HG03103 (cell line): ENCODE results near the gene MID1.

Experiments
- ATAC-seq: cut with Tn5 transposase; IDR thresholded peaks from one replicate; pipeline ENCODE4 v1.9.1; 2021; ENCODE audit warnings: low read depth; ENCODE audit not compliant: unreplicated experiment

Gene MID1

DNA sequence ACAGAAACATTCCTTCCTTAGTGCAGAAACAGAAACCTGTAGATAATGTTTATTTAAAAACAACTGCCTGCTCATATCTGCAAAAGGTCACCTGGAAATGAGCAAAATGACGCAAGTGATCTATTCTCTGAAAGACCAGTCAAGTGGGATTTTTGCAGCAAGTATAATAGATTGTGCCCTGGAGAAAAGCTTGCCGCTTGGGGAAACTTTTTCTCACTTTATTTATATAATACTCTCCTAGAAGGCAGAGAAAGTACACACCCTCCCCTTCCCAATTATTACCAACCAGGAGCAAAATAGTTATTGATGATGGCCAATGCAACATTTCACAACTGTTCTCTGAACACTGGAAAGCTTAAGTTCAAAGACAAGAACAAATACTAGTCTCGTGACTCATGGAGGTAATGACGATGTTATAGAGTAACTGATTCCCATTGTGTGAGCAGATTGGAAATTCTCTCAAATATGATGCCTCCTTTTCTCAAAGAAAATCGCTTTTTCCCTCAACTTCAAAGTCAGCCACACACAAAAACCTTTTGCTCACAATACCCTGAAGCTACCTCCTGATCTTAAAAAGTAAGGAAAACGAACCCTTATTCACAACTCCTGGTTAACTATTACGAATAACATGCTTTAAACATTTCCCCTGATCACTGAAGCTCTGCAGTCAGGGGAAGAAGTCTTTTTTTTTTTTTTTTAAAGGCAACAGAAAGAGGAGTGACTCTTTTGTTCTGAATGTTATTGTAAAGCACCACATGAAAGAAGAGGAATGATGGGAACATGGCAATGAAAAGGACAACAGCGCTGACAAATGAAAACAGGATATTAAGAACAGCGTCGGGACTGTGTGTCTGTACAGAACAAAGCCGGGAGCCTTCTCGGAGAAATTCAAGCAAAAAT is 41.0 kb downstream of the MID1 start:
- no peak for ATAC-seq

DNA sequence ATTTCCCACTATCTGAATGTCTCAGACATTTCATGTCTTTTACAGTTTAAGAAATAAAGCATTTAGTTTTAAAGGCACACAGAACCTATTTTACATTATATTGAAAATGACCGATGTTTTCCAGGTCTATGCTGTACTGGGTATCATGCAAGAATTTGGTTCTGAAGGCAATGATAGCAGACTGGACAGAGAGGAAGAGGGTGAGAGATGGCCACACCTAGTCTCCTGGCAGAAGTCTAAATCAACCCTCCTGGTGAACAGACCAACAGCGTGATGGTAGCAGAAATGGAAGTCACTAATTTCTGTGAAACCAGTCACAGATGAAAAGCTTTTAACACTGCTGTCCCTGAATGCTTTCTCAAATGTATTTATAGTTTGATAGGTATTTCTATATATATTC is 41.9 kb downstream of the MID1 start:
- ATAC-seq: no peak

DNA sequence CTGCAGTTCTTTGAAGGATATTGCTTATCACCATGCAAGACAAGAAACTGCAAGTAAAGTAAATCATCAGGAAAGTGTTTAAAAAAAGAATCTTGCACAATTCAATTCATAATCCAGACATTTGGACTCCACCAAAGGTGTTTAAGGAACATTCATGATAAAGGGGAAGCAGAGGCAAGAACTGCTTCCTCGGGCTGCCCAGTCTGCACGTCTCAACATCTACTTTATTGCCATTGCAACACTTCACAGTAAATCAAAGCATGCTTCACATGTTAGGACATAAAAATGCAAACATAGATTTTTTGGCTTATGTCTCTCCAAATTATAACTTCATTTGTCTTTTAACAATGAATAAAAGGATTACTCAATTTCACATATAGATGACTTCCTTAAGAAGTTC is 42.5 kb downstream of the MID1 start:
- no peak for ATAC-seq

DNA sequence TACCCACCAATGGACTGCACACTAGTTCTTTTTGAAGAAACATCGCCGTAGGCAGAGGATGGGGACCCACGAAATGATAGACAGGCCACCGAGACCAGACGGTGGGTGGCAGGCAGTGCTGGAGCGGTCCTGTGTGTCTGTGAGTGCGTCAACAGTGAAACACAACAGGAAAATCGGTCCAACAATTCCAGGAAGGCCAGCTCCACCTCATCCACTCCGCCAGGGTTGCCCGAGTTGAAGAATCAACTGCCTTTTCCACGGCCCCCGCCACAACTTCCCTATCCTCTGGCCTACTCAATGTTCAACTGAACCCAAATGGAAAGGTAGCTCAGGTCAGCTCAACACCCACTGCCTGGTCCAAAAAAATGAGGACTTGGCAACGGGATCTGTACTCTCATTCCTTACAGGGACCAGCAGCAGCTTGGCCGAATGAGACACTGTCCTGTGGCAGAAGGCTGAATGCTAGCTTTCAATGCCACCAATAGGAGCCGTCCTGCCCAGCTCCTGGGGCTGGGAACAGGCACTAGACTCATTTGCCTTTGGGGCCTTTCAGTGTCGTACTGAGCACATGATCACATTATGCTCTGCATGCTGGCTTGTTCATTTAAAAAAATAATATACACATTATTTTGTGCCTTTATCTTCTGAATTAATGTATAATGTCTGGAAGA is 43.5 kb downstream of the MID1 start:
- no peak for ATAC-seq

DNA sequence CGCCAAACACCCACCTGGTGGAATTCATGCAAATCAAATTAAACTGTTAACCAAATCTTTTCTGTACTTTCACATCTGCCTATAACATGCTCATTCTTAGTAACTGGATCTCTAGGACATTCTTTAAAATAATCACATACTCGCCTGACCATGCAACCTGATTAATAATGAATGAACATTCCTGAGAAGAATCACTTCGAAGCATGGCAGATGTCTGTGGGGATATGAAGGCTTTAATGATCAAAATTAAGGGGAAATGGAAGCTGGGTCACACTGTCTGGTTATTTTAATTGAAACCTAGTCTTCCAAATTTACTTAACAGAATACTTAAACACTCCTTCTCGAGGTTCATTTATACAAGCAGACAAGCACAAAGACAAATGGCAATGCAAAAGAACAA is 44.2 kb downstream of the MID1 start:
- no peak for ATAC-seq

DNA sequence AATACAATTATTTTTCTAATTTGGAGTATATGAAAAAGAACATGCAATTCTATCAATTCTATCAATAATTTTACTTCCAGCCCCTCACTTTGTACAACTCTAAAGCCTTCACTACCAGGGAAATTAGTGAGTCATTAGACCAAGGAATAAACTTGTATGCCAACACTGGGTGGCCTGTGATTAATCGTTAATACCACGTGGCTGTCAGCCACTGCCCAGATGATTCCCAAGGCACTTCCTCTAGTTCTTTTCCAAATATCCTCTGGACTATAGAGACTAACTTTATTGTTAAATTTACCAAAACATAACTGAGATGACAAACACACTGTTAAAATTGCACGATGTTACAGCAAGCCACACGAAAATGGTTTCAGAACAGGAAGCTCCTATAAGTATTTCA is 45.7 kb downstream of the MID1 start:
- ATAC-seq: no peak

DNA sequence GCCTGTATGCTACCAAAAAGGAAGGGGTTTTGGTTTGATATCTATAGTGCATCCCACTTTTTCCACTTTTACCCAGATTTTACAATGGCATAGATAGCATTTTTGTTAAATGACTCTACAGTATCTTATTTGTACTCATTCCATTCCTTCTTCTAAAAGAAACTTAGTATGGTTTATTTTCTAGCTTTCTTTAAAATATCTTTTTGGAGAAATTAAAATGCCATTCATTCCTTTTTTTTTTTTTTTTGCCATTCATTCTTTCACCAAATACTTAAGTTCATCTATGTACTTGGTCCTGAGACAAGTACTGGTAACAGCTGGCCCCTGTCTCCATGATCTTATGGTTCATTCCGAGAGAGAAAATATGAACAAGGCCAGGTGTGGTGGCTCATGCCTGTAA is 49.1 kb downstream of the MID1 start:
- ATAC-seq: no peak

DNA sequence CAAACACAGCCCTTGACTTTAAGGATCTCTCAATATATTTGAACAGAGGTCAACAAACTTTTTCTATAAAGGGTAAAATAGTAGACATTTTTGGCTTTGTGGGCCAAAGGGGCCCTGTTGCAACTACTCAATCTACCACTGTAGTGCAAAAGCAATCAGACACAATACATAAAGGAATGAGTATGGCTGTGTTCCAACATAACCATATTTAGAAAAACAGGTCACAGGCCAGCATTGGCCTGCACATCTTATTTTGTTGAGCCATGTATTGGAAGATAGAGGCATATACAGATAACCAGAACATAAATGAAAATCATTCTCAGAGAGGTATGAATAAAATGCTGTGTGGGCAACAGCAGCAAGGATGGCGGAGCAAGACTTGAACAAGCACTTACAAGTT is 49.8 kb downstream of the MID1 start:
- no peak for ATAC-seq

DNA sequence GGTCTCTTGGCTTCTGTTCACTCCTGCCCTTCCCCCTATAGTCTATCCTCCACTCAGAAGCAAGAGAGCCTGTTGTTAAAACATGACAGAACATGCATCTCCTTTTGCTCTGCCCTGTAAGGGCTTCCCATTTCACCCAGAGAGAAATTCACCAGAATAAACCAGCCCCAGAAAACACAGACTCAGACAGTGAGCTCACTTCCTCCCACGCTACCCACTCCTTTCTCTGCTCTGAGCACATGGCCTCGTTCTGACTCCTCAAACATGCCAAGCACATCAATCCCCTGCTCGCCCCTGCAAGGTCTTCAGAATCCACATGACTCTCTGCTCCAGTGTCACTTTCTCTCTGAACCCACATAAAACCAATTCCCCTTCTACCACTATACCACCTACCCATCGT is 50.4 kb downstream of the MID1 start:
- ATAC-seq: no peak

DNA sequence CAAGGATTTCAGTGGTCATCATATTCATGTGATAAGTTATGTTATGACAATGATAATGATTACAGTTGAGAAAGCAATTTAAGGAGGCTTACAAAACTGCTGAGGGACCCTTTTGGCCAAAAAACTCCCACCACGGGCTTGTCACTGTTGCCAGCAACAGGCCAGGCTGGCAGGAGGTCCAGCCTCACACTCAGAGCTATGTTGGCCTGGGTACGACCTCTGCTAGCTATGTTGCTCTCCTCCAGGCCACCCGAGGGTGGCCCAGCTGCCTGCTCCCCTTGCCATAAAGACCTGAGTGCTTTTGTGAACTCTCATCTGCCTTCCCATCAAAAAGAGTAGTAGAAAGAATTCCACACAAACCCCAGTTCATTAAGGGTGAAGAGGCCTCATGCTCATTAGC is 52.0 kb downstream of the MID1 start:
- ATAC-seq: no peak

DNA sequence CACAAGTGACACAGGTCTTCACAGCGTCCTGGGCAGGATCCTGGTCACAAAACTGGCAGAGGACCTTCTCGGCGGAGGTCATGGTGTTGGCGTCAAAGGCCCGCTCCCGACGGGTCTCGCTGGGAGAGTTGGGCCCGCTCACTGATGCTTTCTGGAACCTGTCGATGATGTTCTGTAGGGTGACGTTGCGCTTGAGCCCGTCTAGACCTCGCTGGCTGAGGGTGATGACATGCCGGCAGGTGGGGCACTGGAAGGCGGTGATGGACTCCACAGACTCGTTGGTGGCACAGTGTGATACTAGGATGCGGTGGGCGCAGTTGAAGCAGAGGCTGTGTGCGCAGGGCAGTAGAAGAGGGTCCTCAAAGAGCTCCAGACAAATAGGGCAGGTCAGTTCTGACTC is 53.2 kb downstream of the MID1 start:
- ATAC-seq: no peak

DNA sequence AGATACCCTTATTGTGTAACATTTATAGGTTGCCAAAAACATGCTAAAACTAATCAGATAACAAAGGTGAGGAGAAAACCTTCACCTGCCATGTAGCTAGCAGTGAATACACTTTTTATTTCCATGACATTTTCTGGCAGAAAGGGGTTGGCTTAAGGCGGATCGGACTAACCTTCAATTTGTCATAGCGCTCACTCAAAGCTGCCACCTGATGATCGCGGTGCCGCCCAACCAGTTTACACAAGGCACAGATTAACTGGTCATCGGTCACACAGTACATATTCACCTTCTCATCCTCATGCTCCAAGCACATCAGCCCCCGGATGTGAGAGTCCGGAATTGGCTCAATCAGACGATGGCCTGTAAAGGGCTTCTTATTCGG is 53.7 kb downstream of the MID1 start:
- no peak for ATAC-seq

DNA sequence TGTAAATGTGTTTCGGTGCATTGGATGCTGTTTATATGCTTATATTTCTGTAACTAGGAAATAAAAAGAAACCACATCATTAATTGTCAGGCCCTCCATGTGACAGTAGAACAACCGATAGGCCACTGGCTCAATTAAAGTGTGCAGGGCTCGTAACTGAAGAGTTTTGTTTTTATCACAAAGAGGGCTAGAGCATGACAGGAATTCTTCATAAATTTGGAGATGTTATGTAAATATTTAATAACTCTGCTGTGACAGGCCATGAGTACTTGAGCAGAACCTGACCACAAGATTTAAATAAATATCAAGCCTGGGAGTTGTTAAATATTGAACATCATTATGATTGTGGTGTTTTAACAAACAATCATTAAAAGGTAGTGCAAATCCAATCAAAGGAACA is 55.9 kb downstream of the MID1 start:
- no peak for ATAC-seq

DNA sequence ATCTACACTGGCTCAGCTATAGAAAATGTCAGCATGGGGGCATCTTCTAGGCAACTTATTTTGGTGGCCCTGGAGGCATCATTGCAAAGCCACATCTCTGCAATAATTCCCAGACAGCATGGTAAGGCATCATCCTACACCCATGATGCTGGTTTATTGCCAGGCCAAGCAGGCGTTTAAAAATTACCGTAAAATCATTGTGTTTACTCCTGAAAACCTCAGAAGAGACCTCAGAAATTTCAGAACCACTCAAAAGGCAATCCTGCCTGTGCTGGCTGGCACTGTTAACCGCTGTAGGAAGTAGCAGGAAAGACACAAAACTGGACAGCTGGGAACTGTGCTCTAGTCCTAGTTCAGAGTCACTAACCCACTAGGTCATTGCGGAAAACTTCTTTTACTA is 63.2 kb downstream of the MID1 start:
- ATAC-seq: no peak

DNA sequence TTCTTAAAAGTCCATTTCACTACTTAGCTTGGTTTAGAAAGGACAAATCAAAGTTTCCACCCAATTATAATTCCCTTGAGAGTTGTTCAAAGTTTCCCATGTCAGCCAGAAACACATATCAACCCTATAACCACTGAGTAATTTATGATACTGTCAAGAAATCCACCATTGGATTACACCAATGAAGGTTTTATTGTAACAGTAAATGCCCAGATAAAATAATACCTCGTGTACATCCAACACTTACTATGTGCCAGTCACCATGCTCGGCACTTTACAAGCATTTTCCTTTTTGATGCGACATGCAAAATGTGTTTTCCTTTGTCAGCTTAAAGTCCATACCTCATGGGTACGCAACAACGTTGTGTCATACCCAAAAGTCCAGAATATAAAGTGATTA is 64.0 kb downstream of the MID1 start:
- no peak for ATAC-seq

DNA sequence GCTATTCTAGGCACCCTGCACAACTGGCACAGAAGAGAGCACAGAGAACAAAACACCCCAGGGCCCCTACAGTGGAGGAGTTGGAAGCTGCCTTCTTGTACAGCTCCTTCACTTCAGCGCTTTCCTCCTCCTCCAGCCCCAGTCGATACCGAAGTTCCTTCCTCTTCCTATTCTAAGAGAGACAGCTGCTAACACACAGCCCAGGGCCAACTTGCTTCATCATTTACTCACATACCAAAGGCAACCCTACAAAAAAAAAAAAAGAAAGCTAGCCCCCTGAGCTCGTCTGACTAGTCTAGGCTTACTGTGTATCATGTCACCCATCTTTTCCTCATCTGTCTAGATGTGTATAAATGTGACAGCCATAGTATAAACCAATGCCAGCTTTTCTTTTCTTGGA is 64.5 kb downstream of the MID1 start:
- ATAC-seq: no peak

DNA sequence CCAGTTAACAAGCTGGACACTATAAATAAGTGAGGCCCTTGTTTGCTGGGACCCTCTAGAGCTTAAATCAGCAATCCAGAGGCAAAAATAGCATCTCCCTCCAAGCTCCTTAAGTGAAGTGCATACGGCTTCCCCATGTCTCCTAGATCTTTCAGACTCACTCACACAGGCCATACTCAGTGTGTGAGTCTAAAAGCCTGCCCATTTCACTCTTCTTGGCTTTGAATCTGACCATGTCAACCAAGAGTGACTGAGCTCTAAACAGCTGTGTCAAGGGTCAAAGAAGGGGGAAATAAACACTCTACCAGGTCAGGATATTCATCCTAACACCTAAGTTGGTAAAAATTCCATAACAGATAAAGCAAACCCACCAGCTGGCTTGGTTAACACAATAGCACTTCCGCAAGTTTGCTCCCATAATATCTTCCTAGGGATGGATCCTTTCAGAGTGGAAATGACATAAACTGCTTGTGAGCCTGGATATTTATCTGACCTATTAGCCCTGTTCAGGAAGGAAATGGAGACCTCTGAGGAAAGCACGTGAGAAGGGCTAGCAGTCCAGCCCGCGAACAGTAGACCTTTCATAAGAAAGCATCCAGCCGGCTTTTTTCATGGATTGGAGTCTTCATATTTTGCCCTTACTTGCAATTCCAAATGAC is 65.6 kb downstream of the MID1 start:
- no peak for ATAC-seq

DNA sequence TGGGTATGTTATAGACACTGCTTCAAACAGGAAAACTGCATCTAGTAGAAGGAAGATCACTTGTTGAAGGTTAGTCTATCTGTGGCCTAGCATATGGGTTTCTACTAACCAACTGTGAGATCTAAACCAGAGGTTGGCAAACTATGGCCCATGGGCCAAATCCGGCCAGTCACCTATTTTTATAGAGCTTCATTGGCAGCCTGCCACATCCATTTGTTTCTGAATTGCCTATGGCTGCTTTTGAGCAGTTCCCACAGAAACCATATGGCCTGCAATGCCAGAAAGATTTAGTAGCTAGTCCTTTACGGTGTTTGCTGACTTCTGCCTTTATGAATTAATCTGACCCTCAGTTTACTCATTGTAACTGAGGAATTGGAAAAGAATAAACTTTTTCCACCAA is 71.1 kb downstream of the MID1 start:
- no peak for ATAC-seq

DNA sequence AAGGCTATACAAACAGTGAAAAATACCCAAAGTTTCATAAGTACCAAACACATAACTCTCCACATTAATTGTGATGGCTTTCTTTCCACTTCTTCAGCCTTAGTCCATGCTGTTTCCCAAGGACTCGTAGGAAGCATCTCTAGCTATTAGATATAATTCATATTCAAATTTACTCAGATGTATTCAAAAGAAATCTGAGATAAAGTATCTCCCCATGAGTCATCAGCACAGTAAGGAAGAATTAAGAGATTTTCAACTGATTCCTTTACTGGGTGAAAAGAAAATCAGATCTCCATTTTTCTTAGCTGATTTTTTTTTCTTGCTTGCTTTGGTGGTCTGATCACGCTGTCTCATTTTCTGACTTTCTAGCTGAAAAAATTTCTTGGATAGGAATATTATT is 71.7 kb downstream of the MID1 start:
- no peak for ATAC-seq

DNA sequence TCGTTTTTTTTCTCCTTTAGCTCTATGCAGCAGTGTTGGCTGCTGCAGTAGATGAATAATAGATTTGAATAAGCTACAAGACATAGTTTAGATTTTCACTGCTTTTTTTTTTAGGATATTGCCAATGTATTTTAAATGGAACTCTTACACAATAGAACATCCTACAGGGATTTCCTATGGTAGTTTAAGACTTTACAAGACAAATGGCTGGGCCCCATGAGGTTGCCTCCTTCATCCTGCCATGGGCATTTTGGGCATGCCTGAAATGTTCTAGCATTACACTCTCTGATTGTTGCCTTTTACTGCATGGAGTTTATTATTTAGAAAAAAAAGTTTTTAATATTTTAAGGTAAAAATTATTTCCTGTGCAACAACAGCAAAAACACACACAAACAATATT is 74.5 kb downstream of the MID1 start:
- no peak for ATAC-seq

DNA sequence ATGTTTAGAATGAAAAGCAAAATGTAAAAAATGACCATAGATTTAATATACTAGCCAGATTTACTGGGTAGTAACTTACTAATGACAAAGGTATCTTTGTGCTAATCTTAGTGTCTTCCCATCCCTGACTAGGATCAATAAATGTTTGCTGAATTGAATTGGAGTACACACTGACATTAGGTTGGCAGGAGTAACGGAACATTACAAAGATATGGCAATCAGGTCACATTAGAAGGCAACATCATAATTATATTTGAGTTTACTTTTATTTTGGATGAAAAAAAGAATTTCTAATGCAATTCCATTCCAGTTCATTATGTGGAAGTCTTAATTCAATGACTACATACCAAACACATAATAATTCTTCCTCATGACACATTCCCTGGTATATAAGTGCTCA is 77.8 kb downstream of the MID1 start:
- ATAC-seq: no peak

DNA sequence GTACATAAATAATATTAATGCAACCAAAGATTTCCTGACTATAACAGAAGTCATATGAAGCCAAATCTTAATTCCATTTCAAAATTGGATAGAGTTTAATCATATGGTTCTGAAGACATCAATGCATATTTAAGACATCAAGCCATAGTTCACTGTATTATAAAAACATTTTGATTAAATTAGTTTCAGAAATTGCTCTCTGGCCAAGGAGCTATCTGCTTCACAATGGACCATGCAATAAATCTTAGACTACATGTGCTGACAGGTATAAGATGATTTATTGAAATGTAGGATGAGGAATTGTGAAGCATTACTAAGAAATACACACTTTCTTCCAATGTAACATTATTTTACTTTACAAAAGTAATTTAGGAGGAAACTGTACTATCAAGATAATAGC is 81.6 kb downstream of the MID1 start:
- no peak for ATAC-seq
